H1 (cell line): ENCODE measurements around the gene MECP2. TPM values are rescaled to one million over a fixed set of nuclear protein-coding genes. Genes with fewer than 3 reads are reported as not detected.

Source experiments
- CTCF ChIA-PET: fragments of 300-600 bp; sonication (Branson Sonifier 250); formaldehyde crosslinking; loops from one replicate; lab custom pipeline; 2021; ENCODE audit not compliant: partially characterized antibody; lab: Charles Lee
- POLR2A ChIA-PET: fragments of 300-600 bp; sonication (Branson Sonifier 250); formaldehyde crosslinking; loops from one replicate; lab custom pipeline; 2021; ENCODE audit warnings: inconsistent platforms; ENCODE audit not compliant: partially characterized antibody; lab: Charles Lee
- DNase-seq, 2 experiments: peaks; one replicate each; pipeline versions ENCODE4 v3.0.0 to v3.0.0-alpha.2; 2010 to 2022; ENCODE audit warnings: low spot score in 2 of 2, low read depth in 1 of 2, mixed read lengths in 1 of 2
- FAIRE-seq: peaks from 2 replicates; lab custom pipeline; 2011; peaks lifted over from hg19 to GRCh38; lab: Jason Lieb, UNC
- H2AFZ ChIP-seq: 2 replicates; pipeline ENCODE4 v1.8.1; 2012; ENCODE audit warnings: low read length, inconsistent platforms
- H2AK5ac ChIP-seq: 2 replicates; pipeline ENCODE4 v1.6.1; 2013; ENCODE audit warnings: low read depth, low read length
- H2BK120ac ChIP-seq: replicated peaks from 2 replicates; pipeline ENCODE3; 2013; ENCODE audit warnings: low read depth, low read length, inconsistent platforms
- H2BK12ac ChIP-seq: 2 replicates; pipeline ENCODE4 v1.6.1; 2013; ENCODE audit warnings: low read depth, low read length
- H2BK15ac ChIP-seq: 2 replicates; pipeline ENCODE4 v1.6.1; 2013; ENCODE audit warnings: low read length
- H2BK20ac ChIP-seq: 2 replicates; pipeline ENCODE4 v1.6.1; 2013; ENCODE audit warnings: low read length
- H2BK5ac ChIP-seq: 2 replicates; pipeline ENCODE4 v1.6.1; 2013; ENCODE audit warnings: low read depth, low read length
- H3K14ac ChIP-seq: 2 replicates; pipeline ENCODE4 v1.6.1; 2013; ENCODE audit warnings: inconsistent platforms; ENCODE audit not compliant: insufficient read length
- H3K18ac ChIP-seq: 2 replicates; pipeline ENCODE4 v1.6.1; 2013; ENCODE audit warnings: low read length; ENCODE audit errors: extremely low read depth
- H3K23ac ChIP-seq: 2 replicates; pipeline ENCODE4 v1.6.1; 2013; ENCODE audit warnings: inconsistent platforms; ENCODE audit not compliant: insufficient read length
- H3K23me2 ChIP-seq: 2 replicates; pipeline ENCODE4 v1.6.1; 2013; ENCODE audit warnings: low read depth, low read length
- H3K27ac ChIP-seq: 2 replicates; pipeline ENCODE4 v1.6.1; 2011; ENCODE audit warnings: low read depth, low read length, inconsistent platforms
- H3K27me3 ChIP-seq, 4 experiments: replicated peaks in 1 of 4; 1 replicate in 1 of 4; 2 replicates in 3 of 4; pipeline versions ENCODE4 v1.6.1 to v1.8.1; 2011 to 2013; ENCODE audit warnings: low read length in 3 of 4, mild to moderate bottlenecking in 3 of 4, inconsistent platforms in 2 of 4, mixed read lengths in 2 of 4, moderate library complexity in 1 of 4; ENCODE audit not compliant: control insufficient read depth in 3 of 4, insufficient read depth in 3 of 4; ENCODE audit errors: extremely low read depth in 1 of 4
- H3K36me3 ChIP-seq, 4 experiments: 2 replicates each; pipeline versions ENCODE4 v1.6.1 to v1.8.1; 2011 to 2013; ENCODE audit warnings: mild to moderate bottlenecking in 4 of 4, low read length in 3 of 4, moderate library complexity in 2 of 4, control low read depth in 1 of 4, inconsistent platforms in 1 of 4; ENCODE audit not compliant: insufficient read depth in 4 of 4, control insufficient read depth in 2 of 4
- H3K4ac ChIP-seq: replicated peaks from 2 replicates; pipeline ENCODE3; 2013; ENCODE audit warnings: low read length, low read depth, mixed read lengths, inconsistent platforms; ENCODE audit not compliant: insufficient read length
- H3K4me1 ChIP-seq, 4 experiments: replicated peaks in 1 of 4; 1 replicate in 1 of 4; 2 replicates in 3 of 4; pipeline versions ENCODE4 v1.6.1 to v1.8.1; 2011 to 2013; ENCODE audit warnings: low read length in 3 of 4, inconsistent platforms in 2 of 4, mixed read lengths in 1 of 4; ENCODE audit not compliant: insufficient read depth in 4 of 4, control insufficient read depth in 3 of 4
- H3K4me2 ChIP-seq, 2 experiments: 2 replicates each; pipeline versions ENCODE4 v1.6.1 to v1.8.1; 2011 to 2013; ENCODE audit warnings: low read depth in 2 of 2, low read length in 2 of 2, control low read depth in 1 of 2, inconsistent platforms in 1 of 2, mild to moderate bottlenecking in 1 of 2; ENCODE audit not compliant: insufficient read depth in 1 of 2
- H3K4me3 ChIP-seq, 4 experiments: fragments of 200-600, 300-600 bp in 1 of 4; sonication (generic), shearing (Covaris generic), sonication (Bioruptor Twin) in 1 of 4; 2 replicates each; pipeline versions ENCODE4 v1.5.1 to v1.8.1; 2011 to 2016; ENCODE audit warnings: low read length in 4 of 4, low read depth in 3 of 4, control low read depth in 2 of 4, inconsistent platforms in 2 of 4, mild to moderate bottlenecking in 2 of 4, mixed read lengths in 1 of 4, moderate library complexity in 1 of 4; ENCODE audit not compliant: insufficient read depth in 2 of 4; ENCODE audit errors: extremely low read depth in 1 of 4
- H3K56ac ChIP-seq: replicated peaks from 2 replicates; pipeline ENCODE3; 2013; ENCODE audit warnings: low read depth, mild to moderate bottlenecking, mixed read lengths, low read length, inconsistent platforms; ENCODE audit not compliant: insufficient read length
- H3K79me1 ChIP-seq: 2 replicates; pipeline ENCODE4 v1.6.1; 2013; ENCODE audit warnings: low read depth, low read length, control low read depth
- H3K79me2 ChIP-seq, 2 experiments: 2 replicates each; pipeline versions ENCODE4 v1.6.1 to v1.8.1; 2012 to 2013; ENCODE audit warnings: low read length in 2 of 2, mild to moderate bottlenecking in 2 of 2, inconsistent platforms in 1 of 2; ENCODE audit not compliant: insufficient read depth in 2 of 2, control insufficient read depth in 1 of 2
- H3K9ac ChIP-seq, 4 experiments: replicated peaks in 1 of 4; 1 replicate in 1 of 4; 2 replicates in 3 of 4; pipeline versions ENCODE4 v1.6.1 to v1.8.1; 2011 to 2013; ENCODE audit warnings: low read depth in 3 of 4, low read length in 3 of 4, control low read depth in 2 of 4, mild to moderate bottlenecking in 2 of 4, moderate library complexity in 2 of 4, inconsistent platforms in 1 of 4; ENCODE audit errors: extremely low read depth in 1 of 4
- H3K9me3 ChIP-seq, 2 experiments: 2 replicates each; pipeline versions ENCODE4 v1.6.1 to v1.8.1; 2012 to 2013; ENCODE audit warnings: mild to moderate bottlenecking in 2 of 2, moderate library complexity in 2 of 2, control low read depth in 1 of 2, inconsistent platforms in 1 of 2, low read depth in 1 of 2, low read length in 1 of 2, mixed read lengths in 1 of 2; ENCODE audit not compliant: insufficient read depth in 2 of 2
- H4K20me1 ChIP-seq, 2 experiments: replicated peaks in 1 of 2; 2 replicates each; pipeline versions ENCODE3 to v1.8.1; 2011 to 2013; ENCODE audit warnings: inconsistent platforms in 2 of 2, low read length in 2 of 2, mild to moderate bottlenecking in 1 of 2; ENCODE audit not compliant: insufficient read depth in 2 of 2, control insufficient read depth in 1 of 2
- H4K5ac ChIP-seq: 2 replicates; pipeline ENCODE4 v1.6.1; 2013; ENCODE audit warnings: low read length, low read depth, mixed read lengths, inconsistent platforms; ENCODE audit not compliant: insufficient read length
- H4K8ac ChIP-seq: 2 replicates; pipeline ENCODE4 v1.8.0; 2013; ENCODE audit warnings: mild to moderate bottlenecking, moderate library complexity, low read length, inconsistent platforms; ENCODE audit not compliant: insufficient read depth; ENCODE audit errors: extremely low read depth
- H4K91ac ChIP-seq: replicated peaks from 2 replicates; pipeline ENCODE3; 2013; ENCODE audit warnings: low read length, mixed read lengths, inconsistent platforms; ENCODE audit not compliant: insufficient read length
- BRCA1 ChIP-seq: IDR thresholded peaks from 2 replicates; pipeline ENCODE4 v1.6.1; 2012; ENCODE audit warnings: low read depth, low read length, improper control_type of control experiment
- CEBPB ChIP-seq: IDR thresholded peaks from 2 replicates; pipeline ENCODE4 v1.6.1; 2012; ENCODE audit warnings: low read depth, low read length
- CREB1 ChIP-seq: IDR thresholded peaks from 2 replicates; pipeline ENCODE4 v1.6.1; 2012; ENCODE audit warnings: inconsistent platforms
- GABPA ChIP-seq: IDR thresholded peaks from 2 replicates; pipeline ENCODE4 v1.6.1; 2011; ENCODE audit warnings: mild to moderate bottlenecking, low read length, moderate library complexity, borderline replicate concordance; ENCODE audit not compliant: insufficient read depth
- KDM5A ChIP-seq: fragments of 200-600 bp; IDR thresholded peaks from 2 replicates; pipeline ENCODE4 v1.7.1; 2012; ENCODE audit warnings: mild to moderate bottlenecking, low read length, inconsistent platforms, mixed read lengths
- POLR2A ChIP-seq, 2 experiments: IDR thresholded peaks; 1 replicate in 1 of 2; 2 replicates in 1 of 2; pipeline ENCODE4 v1.6.1; 2011; ENCODE audit warnings: low read depth in 2 of 2, low read length in 2 of 2, mild to moderate bottlenecking in 2 of 2; ENCODE audit errors: control extremely low read depth in 1 of 2
- POLR2AphosphoS5 ChIP-seq: IDR thresholded peaks from 2 replicates; pipeline ENCODE4 v1.6.1; 2011; ENCODE audit warnings: low read depth, low read length
- RFX5 ChIP-seq: IDR thresholded peaks from 2 replicates; pipeline ENCODE4 v1.6.1; 2011; ENCODE audit warnings: low read depth, low read length, improper control_type of control experiment, borderline replicate concordance
- RNF2 ChIP-seq: fragments of 200-900, 300-1000 bp; sonication (generic); IDR thresholded peaks from 2 replicates; pipeline ENCODE4 v1.7.1; 2016; ENCODE audit warnings: borderline replicate concordance, low read depth, mild to moderate bottlenecking, antibody characterized with exemption, low read length; ENCODE audit not compliant: poor library complexity, severe bottlenecking; ENCODE audit errors: missing control alignments
- SP1 ChIP-seq: IDR thresholded peaks from 2 replicates; pipeline ENCODE4 v1.6.1; 2011; ENCODE audit warnings: low read depth, low read length
- SP2 ChIP-seq: IDR thresholded peaks from 2 replicates; pipeline ENCODE4 v1.6.1; 2012; ENCODE audit warnings: mild to moderate bottlenecking, low read length, inconsistent platforms
- SUZ12 ChIP-seq: fragments of 200-600 bp; sonication (generic); IDR thresholded peaks from 2 replicates; pipeline ENCODE4 v1.6.1; 2012; ENCODE audit warnings: mild to moderate bottlenecking, inconsistent platforms, low read length, moderate library complexity, mixed read lengths
- TAF7 ChIP-seq: optimal IDR thresholded peaks from 2 replicates; pipeline ENCODE3; 2011; ENCODE audit warnings: low read depth, mild to moderate bottlenecking, inconsistent platforms, low read length, moderate library complexity, borderline replicate concordance
- WGBS, 2 experiments: shearing (Covaris generic) in 1 of 2; methylation state at CpG; one replicate each; pipeline versions ENCODE4 v1.1.6 to v1.1.7; 2013 to 2015; ENCODE audit warnings: low lambda C conversion rate in 2 of 2, mixed read lengths in 2 of 2, inconsistent platforms in 1 of 2, low coverage in 1 of 2, missing lambda C conversion rate in 1 of 2; ENCODE audit not compliant: insufficient replicate concordance in 2 of 2, insufficient coverage in 1 of 2, insufficient read length in 1 of 2; ENCODE audit errors: extremely low coverage in 1 of 2, missing lambda C conversion rate in 1 of 2; 5-methylcytosine and 5-hydroxymethylcytosine counted together
- polyA plus RNA-seq, 7 experiments: library from polyadenylated mRNA; depleted of rRNA in 3 of 7; stranded (reverse) in 5 of 7; unstranded in 2 of 7; fragments of >200 nt in 5 of 7; fragments of 200-250 nt in 2 of 7; gene quantifications; 1 replicate in 5 of 7; 2 replicates in 1 of 7; 4 replicates in 1 of 7; pipeline versions ENCODE4 v1.2.1 to v1.2.3, GENCODE V29; 2011 to 2013; ENCODE audit warnings: missing spikeins in 2 of 7, mixed read lengths in 2 of 7
- total RNA-seq: library from RNA; stranded (reverse); fragmentation: NEBNext Ultra II Directional; extraction: Animal tissue kit (Norgen Biotek cat#: 25700); gene quantifications from 2 replicates; pipeline ENCODE4 v1.2.1, GENCODE V29; 2021
- TF ChIP-seq, protein P1 (sequence below): IDR thresholded peaks from 2 replicates; pipeline ENCODE4 v1.6.1; 2012; ENCODE audit warnings: low read length, inconsistent platforms

MECP2 gene
- total and polyA plus RNA-seq, 2 of the 8 experiments (the other 6 are each of a cell fraction or from before 2014, with no cell fraction given), result 5.0 to 32.4 TPM

DNA sequence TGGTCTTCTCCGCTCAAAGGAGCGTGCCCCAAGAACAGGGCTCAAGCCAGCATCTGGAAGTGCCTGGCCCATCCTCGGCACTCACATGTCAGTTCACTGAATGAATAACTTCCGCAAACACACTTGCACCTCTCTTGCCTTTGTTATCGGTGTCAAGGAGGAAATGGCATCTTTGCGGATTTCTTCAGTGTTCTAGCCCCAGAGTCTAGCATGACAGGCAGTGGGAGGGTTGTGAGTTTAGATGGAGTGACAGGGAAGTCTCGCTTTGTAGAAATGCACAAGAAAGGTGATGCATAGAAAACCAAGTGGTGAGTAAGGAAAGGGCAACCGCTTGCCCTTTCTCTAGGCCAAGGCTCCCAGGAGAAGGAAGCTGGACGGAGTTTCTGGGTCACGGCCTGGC, 17.6 kb upstream of the MECP2 start:
- Histone ChIP-seq H2BK20ac (no peak overlapping the region), H3K9me3 (no peaks in the 10 kb centered on the region), H3K23me2 (no peaks in the 10 kb centered on the region), H4K8ac (no peak overlapping the region), H3K4me2 (no peak overlapping the region), H3K9ac (no peak overlapping the region), H4K20me1 (no peaks in the 10 kb centered on the region), H3K23ac (no peak overlapping the region), H3K79me1 (no peaks in the 10 kb centered on the region), H4K91ac (no peak overlapping the region), H3K4ac (no peak overlapping the region), H3K79me2 (no peaks in the 10 kb centered on the region), H3K18ac (no peak overlapping the region), H2AK5ac (no peak overlapping the region), H3K4me1 (peaks cover 0 to 4% (median 0%) of the 10 kb centered on the region in 4 experiments; a peak in 1 of 7 replicates), H3K27me3 (no peaks in the 10 kb centered on the region), H4K5ac (no peak overlapping the region), H3K27ac (no peak overlapping the region), H2BK120ac (no peak overlapping the region), H3K14ac (no peak overlapping the region), H2BK15ac (no peak overlapping the region), H3K56ac (no peak overlapping the region), H3K36me3 (no peaks in the 10 kb centered on the region), H2BK12ac (no peak overlapping the region), H3K4me3 (no peak overlapping the region), H2BK5ac (no peak overlapping the region), H2AFZ (no peak overlapping the region)
- CTCF ChIA-PET, result interaction anchor here (1.0 kb wide), 1 partner anchor 63 kb away, joined by 4 read pairs; no protein-coding TSS in a partner anchor
- POLR2A ChIA-PET, result interaction anchor here (0.6 kb wide), 1 partner anchor 368 kb away, joined by 3 read pairs; no protein-coding TSS in a partner anchor
- WGBS, 2 experiments, result 100% methylated on average over 7 of the region's 10 CpGs; no CpG with 5 or more reads in 1 of the 2 experiments
- no peak for FAIRE-seq
- DNase-seq, result no peak
- TF ChIP-seq CEBPB, result no peak
- TF ChIP-seq RNF2, result no peak
- TF ChIP-seq RFX5, result no peak
- TF ChIP-seq KDM5A, result no peak
- TF ChIP-seq POLR2AphosphoS5, result no peak
- no peak for TF ChIP-seq SP2
- no peak for TF ChIP-seq BRCA1
- no peak for TF ChIP-seq SUZ12
- no peak for TF ChIP-seq SP1
- TF ChIP-seq TAF7, result no peak
- TF ChIP-seq, protein P1, sequence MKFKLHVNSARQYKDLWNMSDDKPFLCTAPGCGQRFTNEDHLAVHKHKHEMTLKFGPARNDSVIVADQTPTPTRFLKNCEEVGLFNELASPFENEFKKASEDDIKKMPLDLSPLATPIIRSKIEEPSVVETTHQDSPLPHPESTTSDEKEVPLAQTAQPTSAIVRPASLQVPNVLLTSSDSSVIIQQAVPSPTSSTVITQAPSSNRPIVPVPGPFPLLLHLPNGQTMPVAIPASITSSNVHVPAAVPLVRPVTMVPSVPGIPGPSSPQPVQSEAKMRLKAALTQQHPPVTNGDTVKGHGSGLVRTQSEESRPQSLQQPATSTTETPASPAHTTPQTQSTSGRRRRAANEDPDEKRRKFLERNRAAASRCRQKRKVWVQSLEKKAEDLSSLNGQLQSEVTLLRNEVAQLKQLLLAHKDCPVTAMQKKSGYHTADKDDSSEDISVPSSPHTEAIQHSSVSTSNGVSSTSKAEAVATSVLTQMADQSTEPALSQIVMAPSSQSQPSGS, result no peak
- no peak for TF ChIP-seq CREB1
- no peak for TF ChIP-seq POLR2A (IDR thresholded peaks at IDR 0.05; ENCODE audit: control extremely low read depth in 1 of 2, low read depth in 2 of 2, low read length in 2 of 2)
- no peak for TF ChIP-seq GABPA
